NCI-H146 (cell line): ENCODE measurements around the gene GDPD5.

Experiments used
- DNase-seq: peaks from one replicate; lab custom pipeline; 2025; lab: John Stamatoyannopoulos, UW

Gene GDPD5

GRCh38 chr11:75536786-75537641, 11.3 kb upstream of the GDPD5 start:
- no peak for DNase-seq

DNA sequence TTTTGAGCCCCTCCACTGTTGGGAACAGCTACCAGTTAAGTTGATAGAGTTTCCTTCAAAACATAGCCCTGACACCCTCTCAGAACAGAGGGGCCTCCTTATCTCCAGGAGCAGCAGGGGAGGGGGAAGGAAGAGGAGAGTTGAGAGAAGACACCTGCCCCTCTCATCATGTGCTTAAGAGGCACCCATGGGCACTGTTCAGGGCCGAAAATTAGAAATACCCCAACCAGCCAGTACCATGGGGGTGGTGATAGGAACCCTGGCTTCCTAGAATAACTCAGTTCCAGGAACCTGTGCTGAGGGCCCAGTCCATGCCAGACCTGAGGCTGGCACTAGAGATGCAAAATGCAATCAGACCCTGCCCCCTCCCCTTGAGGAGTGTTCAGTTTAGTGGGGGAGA, 9.3 kb upstream of the GDPD5 start:
- DNase-seq, result no peak

GRCh38 chr11:75534259-75535069, 8.7 kb upstream of the GDPD5 start:
- DNase-seq, result no peak

DNA sequence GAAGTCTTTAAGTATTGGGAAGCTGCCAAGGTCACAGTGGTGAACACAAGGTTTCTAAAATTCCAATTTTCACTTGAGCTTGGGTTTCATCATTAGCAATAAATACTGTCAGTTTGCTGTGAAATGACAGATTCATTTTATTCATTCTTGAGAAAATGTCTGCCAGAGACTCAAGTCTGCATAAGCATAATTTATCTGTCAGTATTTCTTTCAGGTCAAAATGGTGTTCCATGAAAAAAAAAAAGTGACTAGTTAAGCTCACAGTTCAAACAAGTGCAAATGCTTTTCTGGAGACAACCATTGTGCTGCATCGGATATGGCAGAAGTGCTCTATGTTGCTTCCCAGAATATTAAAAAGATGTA, 8.1 kb upstream of the GDPD5 start:
- no peak for DNase-seq

- DNase-seq, result peak; percentile 68
Measured at GRCh38 chr11:75532200-75533048, 6.7 kb upstream of the GDPD5 start.

DNA sequence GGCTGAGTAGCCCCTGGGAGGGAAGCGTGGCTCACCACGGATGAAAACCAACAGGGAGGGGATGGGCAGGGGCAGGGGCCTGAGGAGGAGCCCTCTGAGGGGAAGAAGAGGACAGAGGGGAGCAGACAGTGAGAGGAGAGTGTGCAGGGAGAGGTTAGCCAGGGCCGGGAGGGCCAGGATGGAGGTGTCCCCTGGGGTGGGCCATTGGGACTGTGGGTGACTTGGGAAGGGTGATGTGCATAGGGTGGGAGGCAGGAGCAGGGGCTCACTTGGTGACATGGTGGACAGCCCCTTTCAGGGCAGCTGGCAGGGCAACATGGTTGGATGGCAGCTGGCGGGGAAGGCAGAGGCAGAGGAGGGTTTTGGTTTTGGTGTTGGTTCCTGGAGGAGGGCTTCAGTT, 5.6 kb upstream of the GDPD5 start:
- no peak for DNase-seq

DNA sequence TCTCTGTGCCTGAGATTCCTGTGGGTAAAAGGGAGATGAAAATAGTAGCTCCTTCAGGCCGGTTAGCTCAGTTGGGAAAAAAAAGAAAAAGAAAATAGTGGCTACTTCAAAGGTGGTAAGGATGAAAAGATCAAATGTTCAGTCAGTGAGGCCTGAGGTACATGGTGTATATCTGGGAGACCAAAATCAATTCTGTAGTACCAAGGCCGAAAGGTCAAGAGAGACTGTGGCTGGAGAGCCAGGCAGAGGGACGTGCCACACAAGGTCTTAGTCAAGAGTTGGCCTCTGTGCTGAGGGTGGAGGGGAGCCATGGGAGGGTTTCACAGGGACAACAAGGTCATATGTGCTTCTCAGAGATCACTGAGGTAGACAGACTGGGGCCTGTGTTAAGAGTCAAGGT, 4.8 kb upstream of the GDPD5 start:
- no peak for DNase-seq

GRCh38 chr11:75527938-75528735, 2.4 kb upstream of the GDPD5 start:
- DNase-seq, result no peak

DNA sequence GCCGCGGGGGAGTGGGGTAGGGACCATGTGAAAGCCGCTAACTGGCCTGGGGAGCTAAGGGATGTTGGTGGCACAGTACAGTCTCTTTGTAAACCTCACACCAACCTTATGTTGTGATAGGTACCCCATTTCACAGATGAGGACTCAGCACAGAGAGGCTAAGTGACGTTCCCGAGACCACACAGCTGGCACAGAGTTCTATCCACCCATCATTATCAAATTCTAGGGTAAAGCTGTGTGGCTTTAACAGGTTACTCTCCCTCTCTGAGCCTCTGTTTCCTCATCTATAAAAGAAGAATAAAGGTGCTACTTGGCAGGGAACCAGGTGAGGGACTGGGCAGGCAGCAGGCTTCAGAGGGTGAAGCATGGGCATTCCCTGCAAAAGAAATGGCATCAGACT, 1.4 kb upstream of the GDPD5 start:
- no peak for DNase-seq

GRCh38 chr11:75526192-75526541, 426 bp upstream of the GDPD5 start:
- no peak for DNase-seq

DNA sequence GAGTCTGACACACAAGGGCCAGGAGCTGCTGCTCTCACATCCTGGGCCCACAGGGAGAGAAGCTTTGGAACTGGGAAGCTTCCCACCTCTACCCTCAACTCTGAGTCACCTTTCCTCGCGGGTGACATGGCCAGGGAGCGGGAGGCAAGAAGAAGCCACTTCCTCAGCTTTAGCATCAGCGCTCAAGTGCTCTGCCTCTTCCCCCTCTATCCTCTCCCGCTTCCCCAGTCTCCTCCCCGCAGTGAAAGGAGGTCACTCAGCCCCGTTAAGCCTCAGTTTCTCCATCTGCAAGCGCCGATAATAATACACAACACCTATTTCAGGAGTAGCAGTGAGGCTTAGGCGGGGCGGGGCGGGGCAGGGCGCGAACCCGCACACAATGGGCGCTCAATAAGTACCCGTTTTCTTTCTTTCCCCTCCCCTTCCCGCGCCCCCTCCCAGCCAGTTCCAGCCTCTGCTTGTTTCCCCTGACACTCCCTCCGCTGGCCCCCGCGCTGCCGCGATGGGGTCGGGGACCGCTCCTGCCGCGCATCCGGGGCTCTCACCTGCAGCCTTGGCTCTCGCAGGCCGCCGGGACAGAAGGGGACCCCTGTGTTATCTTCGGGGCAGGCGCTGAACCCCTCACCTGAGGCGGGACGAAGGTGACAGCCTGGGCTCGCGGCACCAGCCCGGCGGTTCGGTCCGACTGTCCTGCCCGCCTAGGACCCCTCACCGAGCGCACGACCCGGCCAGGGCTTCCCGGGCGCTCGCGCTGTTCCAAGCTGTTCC, 892 bp downstream of the GDPD5 start:
- DNase-seq, result peak; percentile 19

- no peak for DNase-seq
Measured at GRCh38 chr11:75523811-75524664, 1.7 kb downstream of the GDPD5 start.

GRCh38 chr11:75523189-75523588, 2.6 kb downstream of the GDPD5 start:
- DNase-seq, result no peak

DNA sequence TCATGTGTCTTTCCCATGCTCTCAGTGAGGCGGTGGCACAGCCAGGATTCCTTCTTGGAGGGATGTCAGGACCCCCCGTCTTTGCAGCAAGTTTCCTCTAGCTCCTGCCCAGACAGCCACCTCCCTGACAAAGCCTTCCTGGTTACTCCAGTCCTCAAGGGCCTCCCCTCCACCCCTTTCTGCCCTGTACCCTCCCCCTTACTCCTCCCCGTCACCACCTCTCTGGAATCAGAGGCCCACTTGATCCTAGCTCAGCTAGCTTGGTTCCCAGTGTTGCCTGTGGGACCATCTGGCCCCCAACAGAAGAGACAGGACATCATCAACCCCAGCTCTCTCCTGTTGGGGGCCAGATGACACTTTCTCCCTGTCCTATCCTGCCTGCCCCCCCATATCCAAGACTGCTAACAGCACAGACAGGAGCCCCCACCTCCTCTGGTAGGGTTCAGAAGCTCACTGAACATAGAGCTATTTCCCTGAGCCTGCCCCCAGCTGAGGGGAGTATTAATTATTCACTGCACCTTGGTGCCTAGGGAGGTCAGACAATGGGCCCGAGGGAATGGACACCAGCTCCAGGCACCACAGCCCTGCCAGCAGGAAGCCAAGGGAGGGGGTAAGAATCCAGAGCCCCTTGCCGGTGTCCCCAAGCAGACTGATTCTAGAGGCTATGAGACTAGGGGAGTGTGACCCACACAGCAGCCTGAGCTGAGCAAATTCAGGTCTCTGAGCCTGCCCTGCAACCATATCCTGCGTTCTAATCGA, 3.3 kb downstream of the GDPD5 start:
- no peak for DNase-seq

DNA sequence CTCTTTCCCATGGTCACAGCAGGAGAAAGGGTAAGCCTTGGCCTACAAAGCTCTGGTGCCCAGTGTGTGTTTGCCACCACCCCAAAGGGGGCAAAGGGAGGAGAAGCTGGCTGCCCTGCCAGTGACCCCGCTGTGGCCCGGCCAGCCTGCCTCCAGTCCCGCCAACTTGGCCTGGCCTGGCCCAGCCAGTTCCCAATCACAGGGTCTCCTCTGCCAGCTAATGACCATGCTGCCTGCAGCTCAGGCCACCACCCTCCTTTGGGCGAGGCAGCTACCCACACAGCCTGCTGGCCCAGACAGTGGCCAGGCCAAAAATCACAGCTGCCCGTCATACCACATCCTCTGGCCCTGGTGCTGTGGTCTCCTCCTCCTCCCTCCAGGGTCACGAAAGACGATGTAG, 5.1 kb downstream of the GDPD5 start:
- DNase-seq, result no peak

DNA sequence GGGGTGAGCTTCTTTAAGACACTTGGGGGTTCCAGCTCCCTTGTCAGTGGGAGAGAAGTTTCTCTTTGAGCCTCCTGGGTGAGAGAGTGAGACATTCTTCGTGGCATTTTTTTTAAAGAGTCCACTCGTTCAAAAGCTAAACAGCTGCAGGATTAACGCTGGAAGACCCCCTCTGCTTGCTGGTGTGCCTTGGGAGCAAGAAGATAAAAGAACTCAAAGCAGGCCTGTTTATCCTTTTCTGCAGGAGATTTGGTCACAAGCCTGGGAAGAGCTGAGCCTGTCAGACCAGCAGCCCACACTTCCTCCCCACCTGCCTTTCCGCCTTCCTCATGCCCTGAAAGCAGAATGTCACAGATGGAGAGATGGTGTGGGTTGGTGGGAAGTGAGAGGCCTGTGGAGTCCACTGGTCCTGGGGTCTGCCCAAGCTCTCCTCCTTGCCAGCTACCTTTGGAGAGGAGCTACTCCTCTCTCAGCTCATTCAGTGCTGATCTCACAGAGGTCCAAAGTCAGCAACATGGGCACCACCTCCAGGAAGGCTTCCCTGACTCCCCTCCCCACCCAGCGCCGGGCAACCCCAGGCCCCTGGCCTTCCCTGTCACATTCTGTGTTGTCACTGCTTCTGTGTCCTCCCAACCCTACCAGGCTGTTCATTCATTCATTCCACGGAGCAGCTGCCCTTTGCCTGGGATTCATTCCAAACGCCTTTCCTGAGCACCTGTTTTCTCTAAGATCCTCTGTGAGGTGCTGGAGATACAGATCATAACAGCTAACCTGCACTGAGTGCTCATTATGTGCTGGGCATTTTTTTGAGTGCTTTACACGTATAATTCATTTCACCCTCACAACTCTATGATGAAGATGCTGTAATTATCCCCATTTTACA, 6.7 kb downstream of the GDPD5 start:
- DNase-seq, result no peak

DNA sequence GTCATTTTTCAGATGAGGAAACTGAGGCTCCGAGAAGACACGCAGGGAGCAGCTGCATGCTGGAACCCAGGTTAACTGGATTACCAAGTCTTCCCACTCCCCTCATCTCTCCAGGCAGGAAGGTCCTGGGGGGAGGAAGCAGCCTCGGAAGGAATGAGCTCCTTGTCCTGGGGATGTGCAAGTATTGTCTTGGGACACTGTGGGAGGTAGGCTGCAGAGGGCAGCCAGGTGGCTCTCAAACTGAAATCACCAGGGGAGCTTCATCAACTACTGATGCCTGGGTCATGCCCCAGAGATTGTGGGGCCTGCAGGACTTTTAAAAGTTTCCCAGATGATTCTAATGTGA, 7.6 kb downstream of the GDPD5 start:
- no peak for DNase-seq

GRCh38 chr11:75516886-75517285, 8.9 kb downstream of the GDPD5 start:
- DNase-seq, result no peak
